Astrocyte (in vitro differentiated cells and primary cell): ENCODE results near the gene UBE2J2. TPM values are rescaled to one million over a fixed set of nuclear protein-coding genes. Genes with fewer than 3 reads are reported as not detected.
"Not testable (repeated sequence)": the region's sequence is repeated elsewhere in the genome, so short reads cannot be mapped to it uniquely, and the experiment has no call there.

ENCODE experiments used
- DNase-seq: peaks from one replicate; pipeline ENCODE4 v3.0.0-alpha.2; 2010; ENCODE audit warnings: low read depth
- FAIRE-seq: peaks from 2 replicates; lab custom pipeline; 2011; peaks lifted over from hg19 to GRCh38; lab: Jason Lieb, UNC
- H2AFZ ChIP-seq: 2 replicates; pipeline ENCODE4 v1.6.0; 2012; ENCODE audit warnings: low read depth, low read length, inconsistent platforms
- H3K27ac ChIP-seq: 2 replicates; pipeline ENCODE4 v1.5.1; 2011; ENCODE audit warnings: low read depth, low read length, inconsistent platforms
- H3K27me3 ChIP-seq: 2 replicates; pipeline ENCODE4 v1.6.0; 2011; ENCODE audit warnings: low read length, inconsistent platforms; ENCODE audit not compliant: insufficient read depth
- H3K36me3 ChIP-seq: 2 replicates; pipeline ENCODE4 v1.5.1; 2011; ENCODE audit warnings: low read length, inconsistent platforms; ENCODE audit not compliant: insufficient read depth
- H3K4me1 ChIP-seq: 2 replicates; pipeline ENCODE4 v1.5.1; 2011; ENCODE audit warnings: low read length, inconsistent platforms; ENCODE audit not compliant: insufficient read depth
- H3K4me2 ChIP-seq: 2 replicates; pipeline ENCODE4 v1.6.0; 2012; ENCODE audit warnings: low read length, inconsistent platforms
- H3K4me3 ChIP-seq: 2 replicates; pipeline ENCODE4 v1.5.1; 2011; ENCODE audit warnings: low read depth, mild to moderate bottlenecking, low read length, inconsistent platforms; ENCODE audit not compliant: insufficient read depth
- H3K79me2 ChIP-seq: 2 replicates; pipeline ENCODE4 v1.6.0; 2012; ENCODE audit warnings: mild to moderate bottlenecking, low read length, inconsistent platforms; ENCODE audit not compliant: insufficient read depth
- H3K9ac ChIP-seq: 2 replicates; pipeline ENCODE4 v1.6.0; 2012; ENCODE audit warnings: mild to moderate bottlenecking, low read length, inconsistent platforms
- H3K9me3 ChIP-seq: 2 replicates; pipeline ENCODE4 v1.5.1; 2012; ENCODE audit warnings: low read depth, mild to moderate bottlenecking, low read length, inconsistent platforms; ENCODE audit not compliant: insufficient read depth
- H4K20me1 ChIP-seq: 2 replicates; pipeline ENCODE4 v1.6.0; 2012; ENCODE audit warnings: low read length, inconsistent platforms; ENCODE audit not compliant: insufficient read depth
- H3K27ac Mint-ChIP-seq: one replicate; pipeline ENCODE4 v1.8.0; 2021; ENCODE audit warnings: mild to moderate bottlenecking, mixed read lengths; ENCODE audit not compliant: unreplicated experiment
- H3K27me3 Mint-ChIP-seq: one replicate; pipeline ENCODE4 v1.8.0; 2021; ENCODE audit warnings: low read depth, mixed read lengths; ENCODE audit not compliant: unreplicated experiment
- H3K36me3 Mint-ChIP-seq: one replicate; pipeline ENCODE4 v1.8.0; 2021; ENCODE audit warnings: low read depth, mixed read lengths; ENCODE audit not compliant: unreplicated experiment
- H3K4me1 Mint-ChIP-seq: one replicate; pipeline ENCODE4 v1.8.0; 2021; ENCODE audit warnings: low read depth, mixed read lengths; ENCODE audit not compliant: unreplicated experiment
- H3K4me3 Mint-ChIP-seq: one replicate; pipeline ENCODE4 v1.8.0; 2021; ENCODE audit warnings: mild to moderate bottlenecking, moderate library complexity, mixed read lengths; ENCODE audit not compliant: unreplicated experiment
- H3K9me3 Mint-ChIP-seq: one replicate; pipeline ENCODE4 v1.8.0; 2021; ENCODE audit warnings: mild to moderate bottlenecking, mixed read lengths; ENCODE audit not compliant: unreplicated experiment
- CTCF ChIP-seq: IDR thresholded peaks from 2 replicates; pipeline ENCODE4 v1.5.1; 2011; ENCODE audit warnings: low read depth, mild to moderate bottlenecking, inconsistent platforms, low read length, moderate library complexity; ENCODE audit not compliant: insufficient read depth
- EZH2 ChIP-seq: IDR thresholded peaks from 2 replicates; pipeline ENCODE4 v1.6.1; 2012; ENCODE audit warnings: mild to moderate bottlenecking, low read length, inconsistent platforms; ENCODE audit not compliant: insufficient read depth
- total RNA-seq: library from RNA; stranded (reverse); gene quantifications from 2 replicates; pipeline ENCODE4 v1.2.1, GENCODE V29; 2021

Gene UBE2J2
- total RNA-seq, 1 donor from 2014 or later = 67.4 TPM

- FAIRE-seq (no peak), DNase-seq (no peak)
- TF ChIP-seq CTCF = no peak
- no peak for TF ChIP-seq EZH2
- Histone ChIP-seq H3K27me3 (no peaks in the 10 kb centered on the region), H3K4me2 (no peak overlapping the region), H2AFZ (no peak overlapping the region), H3K9me3 (no peaks in the 10 kb centered on the region), H3K27ac (no peak overlapping the region), H4K20me1 (peaks cover 39% of the 10 kb centered on the region), H3K9ac (no peak overlapping the region), H3K4me1 (no peaks in the 10 kb centered on the region), H3K36me3 (peaks cover 5% of the 10 kb centered on the region), H3K79me2 (peaks cover 7% of the 10 kb centered on the region), H3K4me3 (no peak overlapping the region)
- no peaks in the 10 kb centered on the region for H3K9me3 Mint-ChIP-seq
- H3K27ac Mint-ChIP-seq = no peak overlapping the region
- peaks cover 5% of the 10 kb centered on the region for H3K4me1 Mint-ChIP-seq
- H3K27me3 Mint-ChIP-seq = no peaks in the 10 kb centered on the region
- H3K4me3 Mint-ChIP-seq = no peak overlapping the region
- H3K36me3 Mint-ChIP-seq = peaks cover 14% of the 10 kb centered on the region
These were observed 20.3 kb downstream of the UBE2J2 start for GRCh38 chr1:1253314-1253713.

GRCh38 chr1:1250786-1251284 is 22.8 kb downstream of the UBE2J2 start:
- Mint-ChIP-seq H3K9me3 (no peaks in the 10 kb centered on the region), H3K27me3 (no peaks in the 10 kb centered on the region), H3K4me1 (peaks cover 4% of the 10 kb centered on the region), H3K27ac (peak overlapping the region; percentile 53), H3K36me3 (peaks cover 9% of the 10 kb centered on the region), H3K4me3 (no peak overlapping the region)
- H2AFZ ChIP-seq = no peak overlapping the region
- H4K20me1 ChIP-seq = peaks cover 32% of the 10 kb centered on the region
- TF ChIP-seq EZH2 = no peak
- no peak for TF ChIP-seq CTCF
- peaks cover 3% of the 10 kb centered on the region for H3K27me3 ChIP-seq
- no peak for DNase-seq
- H3K4me2 ChIP-seq = no peak overlapping the region
- FAIRE-seq = no peak
- no peak overlapping the region for H3K27ac ChIP-seq
- no peaks in the 10 kb centered on the region for H3K9me3 ChIP-seq
- no peak overlapping the region for H3K4me3 ChIP-seq
- peaks cover under 1% of the 10 kb centered on the region for H3K36me3 ChIP-seq
- no peaks in the 10 kb centered on the region for H3K79me2 ChIP-seq
- H3K9ac ChIP-seq = no peak overlapping the region
- H3K4me1 ChIP-seq = no peaks in the 10 kb centered on the region

- not testable (repeated sequence) for H3K36me3 ChIP-seq, H3K27ac ChIP-seq, H3K4me2 ChIP-seq, H3K27me3 Mint-ChIP-seq, H3K36me3 Mint-ChIP-seq, H3K27ac Mint-ChIP-seq, FAIRE-seq, H3K4me3 Mint-ChIP-seq, H3K4me1 Mint-ChIP-seq, H3K79me2 ChIP-seq, DNase-seq, H3K9ac ChIP-seq, H3K4me1 ChIP-seq, H3K9me3 ChIP-seq, H3K4me3 ChIP-seq, H3K27me3 ChIP-seq, H2AFZ ChIP-seq, H3K9me3 Mint-ChIP-seq
- peaks cover 10% of the 10 kb centered on the region for H4K20me1 ChIP-seq
These were observed 25.4 kb downstream of the UBE2J2 start for GRCh38 chr1:1248009-1248913.
